ENCODE measurements around the gene TPH2. TPM values are rescaled to one million over a fixed set of nuclear protein-coding genes. Genes with fewer than 3 reads are reported as not detected.

TPH2 gene
- total RNA-seq, 2 donors from 2014 or later, result not detected

DNA sequence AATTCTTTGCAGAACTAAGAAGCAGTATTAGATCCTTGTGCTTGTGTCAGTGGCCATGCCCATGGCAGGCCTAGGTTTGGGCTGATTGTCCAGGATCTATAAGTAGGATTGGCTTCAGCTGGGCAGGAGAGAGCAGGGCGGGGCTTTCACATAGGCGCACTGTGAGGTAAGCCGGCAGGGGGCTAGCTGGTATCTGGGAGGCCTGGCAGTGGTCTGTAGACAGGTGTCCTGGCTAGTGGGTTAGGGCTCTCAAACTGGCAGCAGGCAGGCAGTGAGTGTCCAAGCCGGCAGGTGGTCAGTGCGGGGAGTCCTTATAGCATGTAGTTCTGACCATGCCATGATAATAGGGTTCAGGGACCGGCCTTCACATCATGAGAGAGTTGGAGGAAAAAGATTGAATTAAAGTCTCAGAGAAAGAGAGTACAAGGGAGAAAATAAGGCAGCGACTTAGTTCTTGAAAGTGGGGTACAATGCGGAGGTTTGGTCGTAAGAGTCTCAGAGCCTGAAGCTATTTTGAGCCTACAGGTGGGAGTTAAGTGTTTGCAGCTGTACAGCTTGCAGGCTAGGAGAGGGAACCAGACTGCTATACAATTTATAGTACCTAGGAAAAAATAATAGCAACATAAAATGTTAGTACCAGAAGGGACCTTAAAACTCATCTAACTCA lies 137.4 kb downstream of the TPH2 start:
- no peak overlapping the region for H3K4me3 Mint-ChIP-seq
- no peak overlapping the region for H3K27ac Mint-ChIP-seq
- no peak for ATAC-seq (replicated peaks)
- no peaks in the 10 kb centered on the region for H3K4me1 Mint-ChIP-seq
- H3K9me3 Mint-ChIP-seq, result peaks cover 5% of the 10 kb centered on the region
- no peaks in the 10 kb centered on the region for H3K36me3 Mint-ChIP-seq (ENCODE audit: low read depth)
- H3K27me3 Mint-ChIP-seq, result no peaks in the 10 kb centered on the region

GRCh38 chr12:72076558-72076915 lies 137.9 kb downstream of the TPH2 start:
- Mint-ChIP-seq H3K4me3 (no peak overlapping the region), H3K27ac (no peak overlapping the region), H3K9me3 (peaks cover 3% of the 10 kb centered on the region), H3K36me3 (ENCODE audit: low read depth) (no peaks in the 10 kb centered on the region), H3K4me1 (no peaks in the 10 kb centered on the region), H3K27me3 (no peaks in the 10 kb centered on the region)
- no peak for ATAC-seq (replicated peaks)

DNA sequence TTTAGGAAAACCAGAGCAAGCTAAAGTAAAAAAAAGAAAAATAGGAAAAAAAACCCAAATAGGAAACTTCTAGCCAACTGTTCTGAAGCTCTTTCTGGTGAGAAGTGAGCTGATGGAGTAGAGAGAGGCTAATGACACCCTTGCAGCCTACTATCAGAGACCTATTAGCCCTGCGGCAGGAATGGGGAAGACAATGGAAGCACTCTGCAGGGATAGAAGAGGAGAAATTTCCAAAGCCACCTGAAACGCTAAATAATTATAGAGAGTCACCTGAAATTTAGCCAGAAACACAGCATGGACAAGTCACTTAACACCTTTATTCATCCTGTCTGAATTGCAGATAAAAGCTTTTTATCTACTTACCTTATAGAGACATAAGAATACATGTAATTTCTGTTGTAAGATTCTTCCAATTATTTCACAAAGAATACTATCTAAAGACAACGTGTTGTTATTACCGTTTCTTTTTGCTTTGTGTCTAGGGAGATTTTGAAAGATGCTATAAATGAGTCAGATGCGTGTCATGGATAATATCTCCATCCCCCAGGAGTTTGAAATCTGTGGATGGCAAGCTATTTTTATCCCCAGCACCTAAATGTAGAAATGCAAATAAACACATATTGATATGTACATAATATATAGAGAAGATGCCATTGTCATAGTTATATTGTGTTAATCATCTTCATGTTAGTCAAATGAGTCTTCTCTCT lies 138.6 kb downstream of the TPH2 start:
- H3K9me3 Mint-ChIP-seq, result no peaks in the 10 kb centered on the region
- H3K36me3 Mint-ChIP-seq (ENCODE audit: low read depth), result no peaks in the 10 kb centered on the region
- no peaks in the 10 kb centered on the region for H3K4me1 Mint-ChIP-seq
- ATAC-seq (replicated peaks), result no peak
- H3K27ac Mint-ChIP-seq, result no peak overlapping the region
- H3K4me3 Mint-ChIP-seq, result no peak overlapping the region
- H3K27me3 Mint-ChIP-seq, result peaks cover 4% of the 10 kb centered on the region

- Mint-ChIP-seq H3K9me3 (no peaks in the 10 kb centered on the region), H3K4me1 (no peaks in the 10 kb centered on the region)
- no peak for ATAC-seq (replicated peaks)
Measured at GRCh38 chr12:72081777-72082176, 143.1 kb downstream of the TPH2 start.

More at GRCh38 chr12:72081777-72082176, 143.1 kb downstream of the TPH2 start:
- H3K27ac Mint-ChIP-seq, result no peak overlapping the region
- peaks cover 14% of the 10 kb centered on the region for H3K27me3 Mint-ChIP-seq
- no peaks in the 10 kb centered on the region for H3K36me3 Mint-ChIP-seq (ENCODE audit: low read depth)
- no peak overlapping the region for H3K4me3 Mint-ChIP-seq

Other genes starting within 250 kb of the TPH2 start
- 100 to 1,000 TPM in 1 of 2 donors, 10 to 100 TPM in 1; 60.1 to 104 TPM for gene RAB21, start 184.0 kb upstream of the TPH2 start, total RNA-seq
- gene TBC1D15, start 99.1 kb upstream of the TPH2 start, total RNA-seq, result 10 to 100 TPM; 56.3 to 81.9 TPM